Activated CD8-positive, alpha-beta memory T cell treated with anti-CD3 and anti-CD28 coated beads for 24 hours (primary cell): Measurements from ENCODE around the gene GSG1L.
"Not testable (repeated sequence)": the region's sequence is repeated elsewhere in the genome, so short reads cannot be mapped to it uniquely, and the experiment has no call there.

Experiments
- DNase-seq: peaks from one replicate; pipeline ENCODE4 v3.0.0-alpha.2; 2020

GSG1L gene

DNA sequence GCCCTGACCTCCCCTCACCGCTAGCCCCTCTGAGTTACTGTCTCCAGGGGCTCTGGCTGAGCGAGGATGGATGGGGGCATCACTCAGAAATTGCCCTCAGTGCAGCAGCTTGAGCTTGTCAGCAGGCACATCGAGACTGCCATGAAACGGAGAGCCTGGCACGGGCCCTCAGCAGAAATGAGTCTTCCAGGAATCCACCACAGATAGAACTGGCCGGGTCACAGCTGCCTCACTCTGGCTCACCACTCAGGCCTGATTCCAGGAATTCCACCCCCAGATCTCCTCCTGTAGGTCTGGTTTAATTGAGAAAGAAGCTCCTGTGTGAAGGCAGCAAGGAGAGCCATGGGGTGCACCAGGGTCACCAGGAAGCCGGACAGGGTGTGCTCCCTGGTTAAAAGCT, 85.5 kb downstream of the GSG1L start:
- no peak for DNase-seq

DNA sequence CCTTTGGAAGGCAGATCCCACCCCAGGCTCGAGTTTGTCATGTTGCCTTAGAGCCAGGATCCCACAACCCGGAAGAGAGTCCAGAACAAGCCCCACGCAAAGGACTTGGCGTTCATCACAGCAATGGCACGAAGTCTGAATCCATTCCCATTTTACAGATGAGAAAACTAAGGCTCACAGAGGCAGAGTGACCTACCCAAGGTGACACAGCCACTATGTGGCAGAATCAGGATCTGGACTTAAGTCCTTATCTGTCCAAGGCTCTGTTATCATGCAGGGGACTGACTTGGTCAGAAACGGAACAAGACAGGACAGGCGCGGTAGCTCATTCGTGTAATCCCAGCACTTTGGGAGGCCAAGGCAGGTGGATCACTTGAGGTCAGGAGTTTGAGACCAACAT, 86.5 kb downstream of the GSG1L start:
- no peak for DNase-seq

DNA sequence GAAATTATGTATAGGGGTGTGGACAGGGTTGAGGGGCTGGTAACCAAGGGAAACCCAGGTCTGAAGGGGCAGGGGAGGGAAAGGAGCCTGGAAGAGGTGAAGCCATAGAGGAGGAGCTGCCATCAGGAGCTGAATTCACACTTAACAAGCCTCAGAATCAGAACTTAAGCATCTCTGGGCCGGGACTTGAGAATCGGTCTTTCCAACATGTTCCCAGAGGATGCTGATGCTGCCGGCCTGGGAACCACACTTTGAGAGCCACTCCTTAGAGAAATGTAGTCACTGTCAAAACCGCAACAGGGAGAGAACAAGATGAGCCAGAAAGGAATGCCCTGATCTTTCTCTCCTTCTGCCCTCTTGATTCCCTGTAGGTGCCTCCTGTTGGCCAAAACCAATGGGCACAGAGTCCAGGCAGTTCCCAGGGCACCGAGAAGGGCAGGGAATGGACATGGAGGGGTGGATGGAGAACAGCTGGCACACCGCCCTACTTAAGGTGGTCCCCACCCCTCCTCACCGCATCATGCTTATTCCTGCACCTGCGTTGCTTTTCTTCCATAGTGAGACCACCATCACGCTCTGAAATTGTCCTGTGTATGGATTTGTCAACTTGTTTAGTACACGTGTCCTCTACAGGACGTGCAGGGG, 88.5 kb downstream of the GSG1L start:
- DNase-seq, result no peak

DNA sequence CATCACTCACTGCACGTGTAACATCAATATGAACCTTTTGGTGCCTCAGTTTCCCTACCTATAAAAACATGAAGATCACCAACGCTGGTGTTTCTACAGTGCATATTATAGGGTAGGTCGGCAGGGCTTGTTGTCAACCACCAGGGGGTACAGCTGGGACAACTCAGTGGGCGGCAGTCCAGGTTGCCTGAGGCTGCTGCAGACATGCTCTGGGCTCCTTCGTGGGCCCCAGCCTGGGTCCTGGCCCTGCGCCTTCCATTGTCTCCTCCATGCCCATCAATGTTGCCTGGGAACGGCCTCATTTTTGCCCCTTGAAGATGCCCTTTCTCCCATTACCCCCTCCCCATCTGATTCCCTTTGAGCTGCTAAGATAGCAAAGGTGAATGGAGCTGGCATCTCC, 89.8 kb downstream of the GSG1L start:
- DNase-seq, result no peak

DNA sequence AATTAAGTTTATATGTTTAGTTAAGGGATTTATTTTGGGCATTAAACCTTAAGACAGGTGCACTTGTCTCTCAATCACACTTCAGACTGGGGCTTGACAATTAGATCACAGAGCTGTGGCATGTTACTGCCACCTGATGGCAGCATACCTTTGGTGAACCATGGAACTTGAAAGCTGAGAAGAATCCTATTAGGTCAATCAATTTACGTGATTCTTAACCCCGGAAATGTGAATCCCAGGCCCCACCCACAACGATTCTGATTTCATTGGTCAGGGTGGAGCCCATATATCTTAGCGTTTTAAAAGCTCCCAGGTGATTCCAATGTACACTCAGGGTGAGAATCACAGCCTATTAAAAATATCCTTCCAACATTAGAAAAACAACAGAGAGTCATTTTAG, 91.0 kb downstream of the GSG1L start:
- DNase-seq, result peak; percentile 63

DNA sequence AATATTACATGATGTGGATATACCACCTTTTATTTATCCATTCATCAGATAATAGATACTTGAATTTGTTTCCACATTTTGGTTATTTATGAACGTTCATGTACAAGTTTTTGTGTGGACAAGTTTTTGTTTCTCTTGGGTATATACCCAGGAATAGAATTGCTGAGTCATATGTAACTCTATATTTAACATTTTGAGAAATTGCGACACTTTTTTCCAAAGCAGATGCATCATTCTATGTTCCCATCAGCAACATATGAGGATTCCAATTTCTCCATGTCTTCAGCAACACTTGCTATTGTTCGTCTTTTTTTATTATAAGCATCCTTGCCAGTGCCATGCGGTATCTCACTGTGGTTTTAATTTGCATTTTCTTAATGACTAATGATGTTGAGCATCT, 93.9 kb downstream of the GSG1L start:
- DNase-seq, result no peak

DNA sequence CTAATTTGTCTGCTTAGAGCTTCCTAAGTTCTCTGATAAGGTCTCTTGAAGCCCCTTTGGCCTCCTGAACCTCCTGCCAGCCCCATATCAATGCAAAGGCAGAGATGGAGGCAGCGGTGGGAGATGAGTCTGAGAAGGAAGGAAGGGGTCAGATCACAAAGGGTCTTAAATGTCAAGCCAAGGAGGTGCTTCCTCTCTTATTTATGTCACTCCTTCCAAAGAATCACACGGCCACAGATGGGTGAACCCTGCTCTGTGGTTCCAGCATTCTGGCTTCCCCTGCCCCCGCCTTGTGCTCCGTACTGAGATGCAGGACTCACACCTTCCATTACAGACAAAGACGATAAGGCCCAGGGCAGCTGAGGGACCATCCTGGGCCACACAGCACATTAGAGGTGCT, 96.3 kb downstream of the GSG1L start:
- no peak for DNase-seq

DNA sequence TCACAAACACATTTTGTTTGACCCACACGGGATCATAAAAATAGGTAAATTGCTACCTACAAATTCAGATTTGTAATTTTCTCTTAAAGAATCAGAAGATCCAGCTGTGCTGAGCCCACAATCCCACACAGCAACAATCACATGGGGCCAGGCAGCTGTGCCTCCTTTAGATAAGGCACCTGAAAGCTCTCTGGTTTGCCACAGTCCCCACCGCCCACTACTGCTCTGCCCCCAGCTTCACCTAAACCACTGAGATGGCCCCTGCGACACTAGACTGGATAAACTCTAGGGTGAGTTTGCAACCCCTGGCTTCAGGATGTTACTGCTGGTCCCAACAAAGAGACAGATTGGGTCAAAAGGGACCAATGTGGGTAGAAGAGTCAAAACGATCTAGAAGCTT, 96.8 kb downstream of the GSG1L start:
- no peak for DNase-seq

DNA sequence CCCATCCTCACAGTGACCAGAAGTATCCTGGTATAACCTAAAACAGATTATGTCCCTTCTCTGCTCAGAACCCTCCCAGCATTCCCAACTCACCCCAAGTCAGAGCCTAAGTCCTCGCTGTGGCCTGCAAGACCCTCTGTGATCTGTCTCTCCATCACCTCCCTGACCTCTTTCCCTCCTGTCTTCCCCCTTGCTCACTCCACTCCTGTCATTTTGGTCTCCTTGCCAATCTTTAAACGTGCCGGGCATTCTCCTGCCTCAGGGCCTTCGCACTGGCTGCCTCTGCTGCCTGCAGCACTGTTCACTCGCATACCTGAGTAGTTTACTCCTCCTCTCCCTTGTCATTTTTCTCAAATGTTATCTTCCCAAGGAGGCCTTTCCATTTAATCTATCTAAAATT, 97.7 kb downstream of the GSG1L start:
- DNase-seq, result no peak

DNA sequence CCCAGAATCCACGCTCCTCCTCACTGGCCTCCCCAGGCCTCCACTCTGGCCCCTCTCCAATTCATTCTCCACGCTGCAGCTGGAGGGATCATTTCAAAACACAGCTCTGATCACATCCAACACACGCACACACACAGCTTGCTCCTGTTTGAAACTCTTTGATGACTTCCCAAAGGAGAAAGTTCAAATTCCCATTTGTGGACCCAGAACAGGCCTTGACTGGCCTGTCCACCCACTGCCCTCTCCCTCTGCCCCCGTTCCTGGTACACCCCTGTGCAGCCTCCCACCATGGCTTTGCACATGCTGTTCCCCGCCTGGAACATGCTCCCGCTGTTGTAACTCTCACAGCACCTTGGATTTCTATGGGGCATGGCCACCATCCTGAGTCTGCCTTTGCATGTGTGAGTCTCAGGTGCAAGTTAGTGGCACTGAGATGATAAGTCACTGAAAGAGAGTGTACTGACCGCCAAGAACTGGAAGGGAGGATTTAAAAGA, 100.0 kb downstream of the GSG1L start:
- DNase-seq, result no peak

DNA sequence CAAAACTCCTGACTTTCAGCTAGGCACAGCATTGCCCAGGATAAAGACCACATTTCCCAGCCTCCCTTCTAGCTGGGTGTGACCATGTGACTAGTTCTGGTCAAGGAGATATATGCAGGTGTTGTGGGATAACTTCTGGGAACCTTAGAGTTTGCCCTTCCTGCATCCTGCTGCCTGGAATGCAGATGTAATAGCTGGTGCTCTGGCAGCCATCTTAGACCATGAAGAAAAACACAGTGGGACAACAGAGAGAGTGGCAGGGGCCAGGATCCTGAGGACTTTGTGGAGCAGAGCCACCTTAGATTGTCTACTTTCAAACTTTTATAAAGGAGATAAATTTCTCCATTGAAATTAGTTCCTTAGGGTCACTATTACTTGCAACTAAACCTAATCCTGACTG, 101.3 kb downstream of the GSG1L start:
- DNase-seq, result no peak

DNA sequence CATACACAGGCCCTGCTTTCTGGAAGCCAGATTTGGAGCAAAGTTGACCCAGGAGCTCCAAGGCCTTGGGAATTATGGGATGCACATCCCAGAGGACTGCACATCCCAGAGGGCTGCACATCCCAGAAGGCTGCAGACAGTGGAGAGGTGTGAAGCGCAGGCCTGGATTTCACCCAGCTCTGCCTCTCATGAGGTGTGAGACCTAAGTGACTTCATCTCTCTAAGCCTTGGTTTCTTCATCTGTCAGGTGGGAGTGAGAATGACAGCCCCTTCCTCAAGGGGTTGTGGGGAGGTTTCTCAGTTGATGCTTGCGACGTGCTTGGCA, 102.3 kb downstream of the GSG1L start:
- no peak for DNase-seq

DNA sequence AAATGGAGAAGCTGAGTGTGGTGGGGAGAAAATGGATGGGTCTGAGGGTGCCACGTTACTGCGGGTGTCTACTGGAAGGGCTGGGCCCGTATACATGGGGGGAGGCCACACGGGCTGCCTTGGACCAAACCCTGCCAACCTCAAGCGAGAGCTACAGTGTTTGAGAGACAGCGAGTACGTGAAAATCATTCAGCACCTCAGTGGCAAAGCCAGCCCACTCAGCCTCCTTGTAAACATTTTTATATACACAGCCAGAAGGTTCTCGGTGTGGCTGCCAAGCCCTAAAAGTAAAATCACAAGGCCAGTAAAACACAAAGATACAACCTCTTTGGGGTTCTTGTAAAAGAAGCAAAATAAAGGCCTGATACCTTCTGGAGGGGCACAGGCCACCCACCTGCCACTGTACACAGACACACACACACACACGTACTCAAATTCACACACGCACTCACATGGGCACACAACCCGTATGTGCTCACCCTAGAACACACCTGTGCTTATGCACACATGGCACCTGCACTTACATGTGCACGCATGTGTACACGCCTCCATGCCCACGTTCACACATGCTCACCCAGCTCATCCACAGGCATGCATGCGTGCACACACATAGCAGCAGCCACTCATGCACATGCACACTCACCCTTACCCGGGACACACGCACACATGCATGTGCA, 102.8 kb downstream of the GSG1L start:
- DNase-seq, result no peak

DNA sequence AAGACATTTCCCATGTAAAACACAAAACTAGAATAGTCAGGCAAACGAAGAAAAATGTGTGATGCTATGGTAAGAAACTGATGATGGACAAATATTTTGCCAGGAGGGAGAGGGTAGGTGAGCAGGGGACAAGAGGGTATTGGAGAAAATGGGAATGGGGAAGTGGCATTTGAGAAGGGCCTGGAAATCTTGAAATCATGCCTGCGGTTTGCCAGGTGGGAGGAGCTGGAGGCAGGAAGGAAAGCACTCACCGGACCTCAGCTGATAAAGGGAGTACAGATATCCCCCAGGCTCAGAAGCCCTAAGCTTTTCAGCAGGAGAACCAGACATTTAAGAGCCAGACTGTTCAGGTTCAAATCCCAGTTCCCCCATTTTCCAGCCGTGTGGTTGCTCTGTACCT, 103.6 kb downstream of the GSG1L start:
- DNase-seq, result no peak

DNA sequence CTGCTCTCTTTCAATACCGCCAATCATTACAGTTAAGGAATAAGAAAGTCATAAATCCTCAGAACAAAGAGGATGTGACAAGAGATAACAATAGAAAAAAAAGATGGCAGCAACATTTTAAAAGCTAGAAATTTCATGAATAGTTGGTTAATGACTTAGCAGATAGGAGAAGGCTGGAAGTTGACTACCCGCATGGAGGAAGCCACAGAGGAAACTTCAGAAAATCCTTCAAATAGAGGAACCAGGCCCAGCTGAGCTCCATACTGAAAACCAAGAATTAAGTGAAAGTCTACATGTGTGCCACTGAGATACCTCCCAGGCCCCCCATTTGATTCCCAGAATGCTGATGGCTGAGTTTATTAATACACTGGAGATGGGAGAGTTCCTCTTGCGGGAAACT, 109.3 kb downstream of the GSG1L start:
- DNase-seq, result no peak

DNA sequence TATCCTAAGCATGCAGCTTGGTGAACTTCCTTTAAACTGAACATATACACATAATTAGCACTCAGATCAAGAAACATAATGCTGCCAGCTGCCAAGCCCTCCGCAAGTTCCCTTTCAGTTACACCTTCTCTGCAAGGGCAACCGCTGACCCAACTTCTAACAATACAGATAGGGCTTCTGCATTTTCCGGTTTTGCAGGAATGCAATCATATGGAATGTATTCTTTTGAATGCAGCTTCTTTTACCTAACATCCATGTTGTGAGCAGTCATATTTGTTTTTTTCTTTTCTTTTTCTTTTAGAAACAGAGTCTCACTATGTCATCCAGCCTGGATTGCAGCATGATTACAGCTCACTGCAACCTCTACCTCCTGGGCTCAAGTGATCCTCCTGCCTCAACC, 110.7 kb downstream of the GSG1L start:
- DNase-seq, result no peak

DNA sequence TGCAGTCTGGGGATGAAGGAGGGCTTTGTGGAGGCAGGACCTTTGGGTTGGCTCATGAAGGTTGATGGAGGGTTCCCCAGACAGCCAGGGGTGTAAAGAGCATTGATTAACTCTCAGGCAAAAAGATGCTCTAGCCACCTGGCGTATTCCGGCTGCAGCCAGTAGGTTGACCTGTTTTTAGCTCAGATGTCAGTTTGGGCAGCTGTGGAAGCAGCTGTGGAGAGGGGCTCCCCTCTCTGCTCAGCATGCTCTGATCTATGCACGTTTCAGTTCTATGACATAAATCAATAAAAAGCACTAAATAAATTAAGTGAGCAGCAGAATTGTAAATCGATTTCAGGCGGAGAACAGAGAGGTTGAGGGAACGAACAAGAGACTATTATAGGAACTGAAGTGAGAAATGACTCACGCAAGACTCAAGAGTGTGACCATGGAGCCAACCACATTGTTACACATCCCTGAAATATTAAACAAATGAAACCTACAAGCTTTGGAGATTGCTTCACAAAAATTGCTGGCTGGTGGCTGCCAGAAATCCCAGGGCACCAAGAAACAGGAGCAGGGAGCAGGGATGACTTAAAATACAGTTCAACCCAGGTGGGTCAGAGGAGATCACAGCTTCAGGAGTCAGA, 111.9 kb downstream of the GSG1L start:
- DNase-seq, result no peak

DNA sequence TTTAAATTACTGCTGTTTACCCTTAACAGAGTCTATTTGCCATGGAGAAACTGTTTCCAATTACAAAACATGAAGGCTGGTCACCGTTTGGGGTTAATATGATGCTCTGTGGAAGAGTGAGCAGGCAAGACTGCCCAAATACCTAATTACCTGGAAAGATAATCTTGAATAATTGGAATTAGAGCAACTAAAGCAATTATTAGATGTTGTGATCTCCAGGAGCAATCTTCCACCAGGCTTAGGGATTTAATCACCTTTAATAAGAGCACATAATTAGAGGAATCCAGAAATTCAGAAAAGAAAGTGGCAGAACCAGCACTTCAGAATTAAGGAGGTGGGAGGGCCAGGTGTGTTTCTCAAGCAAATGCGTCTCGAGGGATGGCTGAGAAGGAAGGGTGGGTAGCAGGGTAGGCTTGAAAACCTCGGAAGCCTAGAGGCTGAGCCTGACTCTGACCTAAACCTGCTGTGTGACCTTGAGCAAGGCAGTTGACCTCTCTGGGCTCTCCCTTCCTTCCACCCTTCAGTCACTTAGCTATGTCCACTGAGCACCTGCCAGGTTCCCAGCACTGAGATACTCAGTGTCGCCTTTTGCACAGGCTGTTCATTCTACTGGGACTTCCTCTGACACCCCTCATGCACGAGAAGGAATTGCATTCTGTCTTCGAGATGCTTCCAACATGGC, 113.2 kb downstream of the GSG1L start:
- DNase-seq, result no peak

DNA sequence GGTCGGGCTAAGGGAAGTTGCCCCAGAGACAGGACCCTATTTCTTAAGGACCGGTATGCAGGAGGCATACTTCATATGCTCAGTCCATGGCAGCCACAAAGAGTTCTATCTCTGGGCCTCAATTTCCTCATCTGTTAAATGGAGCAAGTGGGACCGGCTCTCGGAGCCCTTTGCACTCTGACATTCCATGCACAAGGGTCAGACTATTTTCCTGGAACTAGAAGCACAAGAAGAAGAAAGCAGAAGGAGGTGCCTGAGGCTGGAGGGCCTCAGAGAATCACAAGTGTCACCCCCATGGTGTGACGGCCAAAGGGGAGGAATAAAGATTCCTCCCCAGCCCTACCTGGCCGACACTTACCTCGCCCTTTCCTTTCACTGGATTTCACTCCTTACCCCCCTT, 115.8 kb downstream of the GSG1L start:
- no peak for DNase-seq

DNA sequence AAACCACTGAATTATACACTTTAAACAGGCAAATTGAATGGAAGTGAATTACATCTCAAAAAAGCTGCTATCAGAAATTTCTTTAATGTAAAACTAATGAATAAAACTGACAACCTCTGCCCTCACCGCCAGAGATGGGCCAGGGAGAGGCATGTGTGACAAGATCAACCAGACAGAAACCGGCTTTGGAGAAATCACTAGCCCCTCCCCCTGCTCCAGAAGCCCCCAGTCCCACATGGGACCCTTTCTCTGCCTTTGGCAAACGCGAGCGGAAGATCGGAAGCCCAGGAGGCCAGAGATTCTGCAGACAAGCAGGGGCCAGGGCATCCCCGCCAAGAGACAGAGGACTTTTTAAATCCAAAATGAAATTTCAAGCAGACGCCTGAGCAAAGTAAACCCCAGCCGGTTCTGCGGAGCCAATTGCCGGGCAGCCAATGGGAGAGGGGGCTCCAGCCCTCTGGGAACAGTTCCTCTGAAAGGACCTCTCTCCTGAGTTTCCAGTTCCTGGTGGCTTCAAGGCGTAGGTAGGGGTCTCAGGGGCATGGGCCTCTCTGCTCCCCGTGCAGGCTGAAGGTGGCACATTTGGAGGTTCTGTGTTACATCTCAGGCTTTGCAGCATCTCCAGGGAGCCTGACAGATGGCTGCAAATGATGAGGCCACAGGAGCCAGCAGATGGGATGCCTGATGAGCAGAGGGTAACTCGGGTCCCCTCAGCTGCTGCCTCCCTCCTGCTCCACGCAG, 118.1 kb downstream of the GSG1L start:
- no peak for DNase-seq

DNA sequence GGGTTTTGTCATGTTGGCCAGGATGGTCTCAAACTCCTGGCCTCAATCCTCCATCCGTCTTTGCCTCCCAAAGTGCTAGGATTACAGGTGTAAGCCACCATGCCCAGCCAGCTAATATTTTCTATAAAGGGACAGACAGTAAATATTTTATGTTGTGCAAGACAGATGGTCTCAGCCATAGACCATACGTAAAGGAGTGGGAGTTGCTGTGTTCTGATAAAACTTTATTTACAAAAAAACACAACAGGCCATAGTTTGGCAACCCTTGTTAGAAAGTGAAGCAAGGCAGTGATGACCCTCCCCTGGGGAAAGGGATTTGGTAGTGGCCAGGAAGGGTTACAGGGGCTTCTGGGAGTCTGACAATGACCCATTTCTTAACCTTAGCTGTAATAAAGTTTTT, 119.7 kb downstream of the GSG1L start:
- no peak for DNase-seq

DNA sequence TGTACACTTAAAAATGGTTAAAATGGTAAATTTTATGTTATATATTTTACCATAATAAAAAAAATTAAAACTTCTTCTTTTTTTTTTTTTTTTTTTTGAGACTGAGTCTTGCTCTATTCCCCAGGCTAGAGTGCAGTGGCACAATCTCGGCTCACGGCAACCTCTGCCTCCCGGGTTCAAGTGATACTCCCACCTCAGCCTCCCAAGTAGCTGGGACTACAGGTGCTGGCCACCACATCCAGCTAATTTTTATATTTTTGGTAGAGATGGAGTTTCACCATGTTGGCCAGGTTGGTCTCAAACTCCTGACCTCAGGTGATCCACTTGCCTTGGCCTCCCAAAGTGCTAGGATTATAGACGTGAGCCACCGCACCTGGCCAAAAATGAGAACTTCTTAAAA, 121.4 kb downstream of the GSG1L start:
- DNase-seq, result not testable (repeated sequence)

DNA sequence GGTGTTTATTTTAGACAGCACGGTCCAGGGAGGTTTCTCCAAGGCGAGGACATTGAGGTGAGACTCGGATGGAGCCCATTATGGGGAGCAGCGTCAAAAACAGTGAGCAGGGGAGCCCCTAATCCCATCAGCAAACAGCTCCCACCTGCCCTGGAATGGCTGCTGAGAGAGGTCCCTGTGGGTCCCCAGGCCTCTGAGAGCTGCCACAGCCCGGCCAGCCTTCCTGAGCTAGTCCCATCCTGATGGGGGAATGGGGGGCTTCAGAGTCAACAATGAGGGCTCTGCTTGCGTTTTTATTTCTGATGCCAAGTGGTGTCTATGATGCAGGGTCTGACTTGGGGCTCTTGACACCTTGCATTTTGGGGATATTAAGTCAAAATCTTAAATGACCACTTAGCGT, 128.4 kb downstream of the GSG1L start:
- DNase-seq, result no peak
